ENCODE measurements around the gene FIGNL2.

FIGNL2 gene

DNA sequence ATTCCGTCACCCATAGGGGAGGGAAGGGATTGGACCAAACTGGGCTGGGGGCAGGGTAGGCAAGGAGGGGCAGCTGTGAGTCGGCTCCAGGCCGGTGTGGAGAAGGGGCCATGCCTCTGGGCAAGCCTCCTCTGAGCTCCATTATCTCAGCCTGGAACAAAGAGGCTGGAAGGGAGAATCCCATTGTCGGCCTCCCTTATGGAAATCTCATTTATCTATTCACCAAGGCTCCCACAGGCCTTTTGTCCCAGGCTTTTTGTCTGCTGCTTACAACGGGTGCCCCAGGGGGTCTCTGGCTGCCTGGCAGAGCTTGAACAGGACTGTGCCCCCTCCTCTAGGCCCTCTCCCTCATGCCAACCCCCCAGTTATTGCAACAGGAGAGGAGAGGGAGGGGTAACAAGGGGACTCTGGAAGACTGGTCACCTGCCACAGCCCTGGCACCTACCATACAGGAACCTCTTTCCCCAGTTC lies 19.5 kb downstream of the FIGNL2 start:
- H3K4me3 ChIP-seq (replicated peaks in 1 of 2; ENCODE audit: low read depth in 2 of 2, low read length in 2 of 2), result no peak overlapping the region
- TF ChIP-seq, protein P1, sequence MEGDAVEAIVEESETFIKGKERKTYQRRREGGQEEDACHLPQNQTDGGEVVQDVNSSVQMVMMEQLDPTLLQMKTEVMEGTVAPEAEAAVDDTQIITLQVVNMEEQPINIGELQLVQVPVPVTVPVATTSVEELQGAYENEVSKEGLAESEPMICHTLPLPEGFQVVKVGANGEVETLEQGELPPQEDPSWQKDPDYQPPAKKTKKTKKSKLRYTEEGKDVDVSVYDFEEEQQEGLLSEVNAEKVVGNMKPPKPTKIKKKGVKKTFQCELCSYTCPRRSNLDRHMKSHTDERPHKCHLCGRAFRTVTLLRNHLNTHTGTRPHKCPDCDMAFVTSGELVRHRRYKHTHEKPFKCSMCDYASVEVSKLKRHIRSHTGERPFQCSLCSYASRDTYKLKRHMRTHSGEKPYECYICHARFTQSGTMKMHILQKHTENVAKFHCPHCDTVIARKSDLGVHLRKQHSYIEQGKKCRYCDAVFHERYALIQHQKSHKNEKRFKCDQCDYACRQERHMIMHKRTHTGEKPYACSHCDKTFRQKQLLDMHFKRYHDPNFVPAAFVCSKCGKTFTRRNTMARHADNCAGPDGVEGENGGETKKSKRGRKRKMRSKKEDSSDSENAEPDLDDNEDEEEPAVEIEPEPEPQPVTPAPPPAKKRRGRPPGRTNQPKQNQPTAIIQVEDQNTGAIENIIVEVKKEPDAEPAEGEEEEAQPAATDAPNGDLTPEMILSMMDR (IDR thresholded peaks at IDR 0.05; ENCODE audit: low read depth, low read length), result no peak
- DNase-seq (ENCODE audit: low read depth in 2 of 2), result no peak

DNA sequence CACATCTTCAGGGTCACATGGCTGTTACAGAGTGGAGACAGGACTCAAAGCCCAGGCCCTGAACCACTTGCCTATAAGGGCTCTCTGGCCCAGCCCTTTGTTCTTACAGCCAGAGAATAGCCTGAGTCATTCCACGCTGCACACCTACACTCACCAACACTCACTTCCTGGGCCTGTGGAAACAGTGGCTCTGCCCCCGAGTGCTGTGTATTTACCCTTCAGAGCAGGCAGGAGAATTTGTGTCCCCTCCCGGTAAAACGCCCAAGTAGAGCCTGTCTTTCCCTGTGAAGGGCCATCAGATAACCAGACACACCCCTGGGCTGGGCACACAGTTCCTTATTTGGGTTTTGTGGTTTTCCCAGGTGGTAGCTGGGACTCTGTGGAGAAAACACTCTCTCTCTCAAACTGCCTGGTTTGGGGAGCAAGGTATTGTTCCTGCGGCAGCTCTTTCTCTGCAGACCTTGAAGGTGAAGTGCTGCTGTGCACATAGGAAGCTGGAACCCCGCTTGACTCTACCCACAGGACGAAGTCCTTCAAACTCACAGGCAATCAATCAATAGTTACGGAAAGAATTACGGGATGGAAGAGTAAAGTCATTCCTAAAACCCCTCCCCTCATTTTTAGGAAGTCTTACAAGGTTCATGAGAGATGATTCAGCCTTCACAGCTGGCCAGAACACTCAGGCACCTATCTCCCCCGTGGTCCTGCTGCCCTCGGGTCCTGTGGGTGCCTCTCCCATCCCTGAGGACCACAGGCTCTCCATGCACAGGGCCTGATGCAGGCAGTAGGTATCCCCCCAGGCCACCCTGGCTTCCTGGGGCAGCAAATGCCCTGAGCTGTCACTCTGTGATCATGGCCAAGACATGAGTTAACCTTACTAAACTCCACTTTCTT lies 20.3 kb downstream of the FIGNL2 start:
- peak; percentile 33 to 76 for DNase-seq (ENCODE audit: low read depth in 2 of 2)

DNA sequence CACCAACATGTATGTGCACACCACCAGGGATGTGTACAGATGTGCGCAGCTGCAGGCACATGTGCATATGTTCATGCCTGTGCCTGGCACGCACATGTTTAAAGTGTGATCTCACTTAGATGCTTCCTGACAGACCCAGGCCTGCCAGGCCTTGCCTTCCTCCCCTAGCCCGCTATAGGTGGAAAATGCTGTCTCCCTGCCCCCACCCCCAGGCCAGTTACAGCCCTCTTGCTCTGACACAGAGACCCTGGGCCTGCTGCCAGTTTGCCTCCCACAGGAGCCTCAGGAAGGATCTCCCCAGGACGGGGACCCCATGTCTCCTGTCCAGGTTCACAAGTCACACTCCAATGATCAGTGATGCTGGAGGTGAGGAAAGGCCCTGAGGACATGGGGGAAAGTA lies 21.6 kb downstream of the FIGNL2 start:
- H3K4me3 ChIP-seq (replicated peaks in 1 of 2; ENCODE audit: low read depth in 2 of 2, low read length in 2 of 2), result no peak overlapping the region
- DNase-seq (ENCODE audit: low read depth in 2 of 2), result no peak
- TF ChIP-seq, protein P1 (IDR thresholded peaks at IDR 0.05; ENCODE audit: low read depth, low read length), result no peak

More for the DNA sequence above, 20.3 kb downstream of the FIGNL2 start:
- TF ChIP-seq, protein P1 (IDR thresholded peaks at IDR 0.05; ENCODE audit: low read depth, low read length), result no peak
- no peak overlapping the region for H3K4me3 ChIP-seq (replicated peaks in 1 of 2; ENCODE audit: low read depth in 2 of 2, low read length in 2 of 2)

DNA sequence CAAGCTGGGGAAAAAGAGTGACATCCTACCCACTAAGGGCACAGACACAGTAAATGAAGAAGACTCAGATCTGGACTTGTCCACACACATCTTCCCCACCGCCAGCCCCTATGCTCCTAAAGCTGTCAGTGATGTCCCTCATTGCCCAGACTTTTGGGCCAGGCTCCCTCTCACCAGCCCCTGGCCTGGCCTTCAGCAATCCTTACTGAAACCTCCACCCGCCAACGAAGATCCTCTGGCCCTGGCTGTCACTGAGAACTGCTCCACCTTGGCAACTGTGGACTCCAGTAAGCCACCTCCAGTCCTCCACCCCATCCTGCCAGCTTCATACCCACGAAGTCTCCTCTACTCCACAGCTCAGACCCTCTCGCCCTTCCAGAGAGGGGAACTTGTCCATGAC lies 23.3 kb downstream of the FIGNL2 start:
- no peak overlapping the region for H3K4me3 ChIP-seq (replicated peaks in 1 of 2; ENCODE audit: low read depth in 2 of 2, low read length in 2 of 2)
- DNase-seq (ENCODE audit: low read depth in 2 of 2), result no peak
- TF ChIP-seq, protein P1 (IDR thresholded peaks at IDR 0.05; ENCODE audit: low read depth, low read length), result no peak

DNA sequence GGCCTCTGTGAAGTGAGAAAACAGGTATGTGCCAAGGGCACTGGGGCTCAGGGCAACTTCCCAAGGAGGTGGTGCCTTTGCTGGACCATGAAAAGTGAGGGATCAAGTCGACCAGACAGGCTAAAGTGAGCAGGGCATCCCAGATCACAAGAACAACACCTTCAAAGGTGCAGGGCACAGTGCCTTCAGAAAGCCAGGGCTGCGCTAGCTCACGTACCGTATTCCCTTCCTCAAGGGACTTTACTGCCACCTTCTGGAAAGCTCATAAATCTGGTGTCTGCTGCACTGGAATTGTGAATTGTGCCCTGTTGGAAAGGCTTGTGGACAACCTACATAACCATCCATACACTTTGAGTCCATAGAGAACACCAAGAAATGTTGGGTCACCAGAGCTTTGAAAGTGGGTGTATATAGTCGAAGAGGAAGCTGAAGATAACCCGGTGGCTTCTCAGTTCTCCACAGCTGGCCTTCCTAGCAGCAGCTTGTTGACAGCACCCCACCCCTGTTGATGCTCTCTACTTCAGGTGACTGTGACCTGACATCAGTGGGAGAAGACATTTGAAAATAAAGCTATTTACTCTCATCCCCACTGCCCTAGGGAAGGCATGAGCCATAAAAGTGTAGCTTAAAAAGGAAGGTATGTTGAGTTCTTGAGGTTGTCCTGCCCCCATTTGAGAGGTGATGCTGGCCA lies 24.5 kb downstream of the FIGNL2 start:
- TF ChIP-seq, protein P1 (IDR thresholded peaks at IDR 0.05; ENCODE audit: low read depth, low read length), result peak; percentile 72
- no peak overlapping the region for H3K4me3 ChIP-seq (replicated peaks in 1 of 2; ENCODE audit: low read depth in 2 of 2, low read length in 2 of 2)
- peak; percentile 76 to 81 for DNase-seq (ENCODE audit: low read depth in 2 of 2)

DNA sequence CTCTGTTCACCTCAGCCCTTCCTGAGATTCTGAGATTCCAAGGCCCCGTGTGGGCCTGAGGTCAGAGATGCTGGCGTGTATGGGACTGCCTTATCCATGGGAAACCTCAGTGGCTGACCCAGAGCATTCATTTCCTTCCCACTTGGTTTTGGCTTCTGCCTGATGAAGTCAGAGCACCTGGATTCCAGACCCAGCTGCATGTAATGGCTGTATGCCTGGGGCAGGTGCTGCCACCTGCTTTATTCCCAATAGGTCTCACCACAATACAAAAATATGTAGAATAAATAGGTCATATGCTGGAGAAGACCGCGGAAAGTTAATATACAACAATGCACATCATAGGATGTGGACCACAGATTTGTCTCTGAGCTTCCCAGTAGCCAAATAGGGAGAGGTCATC lies 25.6 kb downstream of the FIGNL2 start:
- DNase-seq (ENCODE audit: low read depth in 2 of 2), result no peak
- no peak overlapping the region for H3K4me3 ChIP-seq (replicated peaks in 1 of 2; ENCODE audit: low read depth in 2 of 2, low read length in 2 of 2)
- TF ChIP-seq, protein P1 (IDR thresholded peaks at IDR 0.05; ENCODE audit: low read depth, low read length), result no peak

Measured in cardiac fibroblast (primary cell).